GM12878 (cell line): Measurements from ENCODE around the gene PPP1R14D.

Experiments used
- ASH2L ChIP-seq: fragments of 300-600, 200-600 bp; sonication (generic); IDR thresholded peaks from 2 replicates; pipeline ENCODE4 v1.6.1; 2017; ENCODE audit warnings: low read depth, mild to moderate bottlenecking, borderline replicate concordance
- CTCF ChIP-seq, 3 experiments: IDR thresholded peaks in 2 of 3; conservative IDR thresholded peaks in 1 of 3; 2 replicates each; pipeline ENCODE4 v1.5.1; 2011; ENCODE audit warnings: low read depth in 3 of 3, low read length in 3 of 3, mild to moderate bottlenecking in 3 of 3, control low read depth in 2 of 3, moderate library complexity in 2 of 3, inconsistent platforms in 1 of 3, mixed read lengths in 1 of 3; ENCODE audit not compliant: control insufficient read depth in 2 of 3, insufficient read depth in 1 of 3; ENCODE audit errors: extremely low read depth in 1 of 3
- EGR1 ChIP-seq, 2 experiments: IDR thresholded peaks; 1 replicate in 1 of 2; 2 replicates in 1 of 2; pipeline ENCODE4 v1.6.1; 2011 to 2012; ENCODE audit warnings: low read depth in 2 of 2, low read length in 2 of 2, borderline replicate concordance in 1 of 2, mild to moderate bottlenecking in 1 of 2, moderate library complexity in 1 of 2
- EZH2 ChIP-seq: IDR thresholded peaks from 2 replicates; pipeline ENCODE4 v1.6.1; 2012; ENCODE audit warnings: low read depth, mild to moderate bottlenecking, control low read depth, inconsistent platforms, low read length, borderline replicate concordance; ENCODE audit not compliant: control insufficient read depth
- HDAC2 ChIP-seq: fragments of 200-600 bp; sonication (generic); IDR thresholded peaks from 2 replicates; pipeline ENCODE4 v1.6.1; 2017
- NBN ChIP-seq: fragments of 450-650 bp; IDR thresholded peaks from 2 replicates; pipeline ENCODE4 v1.6.1; 2016
- POLR2AphosphoS5 ChIP-seq: IDR thresholded peaks from 2 replicates; pipeline ENCODE4 v1.6.1; 2011; ENCODE audit warnings: mild to moderate bottlenecking, low read length, inconsistent platforms
- PRDM15 ChIP-seq: fragments of 450-650 bp; formaldehyde crosslinking; IDR thresholded peaks from 2 replicates; pipeline ENCODE4 v1.4.0; 2020; ENCODE audit warnings: mild to moderate bottlenecking, moderate library complexity
- RAD21 ChIP-seq: IDR thresholded peaks from 2 replicates; pipeline ENCODE4 v1.6.1; 2011; ENCODE audit warnings: mild to moderate bottlenecking, low read depth, low read length, moderate library complexity; ENCODE audit not compliant: insufficient read depth
- SUZ12 ChIP-seq: fragments of 200-600 bp; sonication (generic); IDR thresholded peaks from one replicate; pipeline ENCODE4 v1.6.1; 2018; ENCODE audit warnings: antibody characterized with exemption, mild to moderate bottlenecking; ENCODE audit not compliant: unreplicated experiment
- TAF1 ChIP-seq: IDR thresholded peaks from 2 replicates; pipeline ENCODE4 v1.6.1; 2011; ENCODE audit warnings: mild to moderate bottlenecking, low read depth, low read length, borderline replicate concordance
- USF2 ChIP-seq: IDR thresholded peaks from 2 replicates; pipeline ENCODE4 v1.6.1; 2011; ENCODE audit warnings: low read depth, low read length, improper control_type of control experiment, borderline replicate concordance
- YY1 ChIP-seq: IDR thresholded peaks from 2 replicates; pipeline ENCODE4 v1.6.1; 2011; ENCODE audit warnings: low read depth, mild to moderate bottlenecking, low read length
- ZSCAN29 ChIP-seq: fragments of 450-650 bp; IDR thresholded peaks from 2 replicates; pipeline ENCODE4 v1.6.1; 2017; ENCODE audit warnings: mild to moderate bottlenecking, moderate library complexity

- TF ChIP-seq ZSCAN29 (no peak), NBN (no peak), YY1 (no peak), EZH2 (no peak), CTCF (IDR thresholded peaks at IDR 0.05 in 2 of 3, conservative IDR thresholded peaks at IDR 0.05 in 1 of 3; ENCODE audit: control insufficient read depth in 2 of 3, extremely low read depth in 1 of 3, insufficient read depth in 1 of 3, low read depth in 3 of 3, low read length in 3 of 3) (no peak), TAF1 (no peak), PRDM15 (no peak), SUZ12 (no peak), ASH2L (no peak), RAD21 (no peak), POLR2AphosphoS5 (no peak), EGR1 (IDR thresholded peaks at IDR 0.05; ENCODE audit: borderline replicate concordance in 1 of 2, low read depth in 2 of 2, low read length in 2 of 2) (no peak), USF2 (no peak), HDAC2 (no peak)
These were observed 56.5 kb downstream of the PPP1R14D start for GRCh38 chr15:40772014-40772413.
